ENCODE measurements around the gene TNFRSF1B.

GRCh38 chr1:12166834-12167492 lies at the start of gene TNFRSF1B:
- TF ChIP-seq, protein P1, sequence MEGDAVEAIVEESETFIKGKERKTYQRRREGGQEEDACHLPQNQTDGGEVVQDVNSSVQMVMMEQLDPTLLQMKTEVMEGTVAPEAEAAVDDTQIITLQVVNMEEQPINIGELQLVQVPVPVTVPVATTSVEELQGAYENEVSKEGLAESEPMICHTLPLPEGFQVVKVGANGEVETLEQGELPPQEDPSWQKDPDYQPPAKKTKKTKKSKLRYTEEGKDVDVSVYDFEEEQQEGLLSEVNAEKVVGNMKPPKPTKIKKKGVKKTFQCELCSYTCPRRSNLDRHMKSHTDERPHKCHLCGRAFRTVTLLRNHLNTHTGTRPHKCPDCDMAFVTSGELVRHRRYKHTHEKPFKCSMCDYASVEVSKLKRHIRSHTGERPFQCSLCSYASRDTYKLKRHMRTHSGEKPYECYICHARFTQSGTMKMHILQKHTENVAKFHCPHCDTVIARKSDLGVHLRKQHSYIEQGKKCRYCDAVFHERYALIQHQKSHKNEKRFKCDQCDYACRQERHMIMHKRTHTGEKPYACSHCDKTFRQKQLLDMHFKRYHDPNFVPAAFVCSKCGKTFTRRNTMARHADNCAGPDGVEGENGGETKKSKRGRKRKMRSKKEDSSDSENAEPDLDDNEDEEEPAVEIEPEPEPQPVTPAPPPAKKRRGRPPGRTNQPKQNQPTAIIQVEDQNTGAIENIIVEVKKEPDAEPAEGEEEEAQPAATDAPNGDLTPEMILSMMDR (conservative IDR thresholded peaks at IDR 0.05 in 1 of 2, IDR thresholded peaks at IDR 0.05 in 1 of 2; ENCODE audit: extremely low read depth in 1 of 2, insufficient read depth in 1 of 2, low read depth in 1 of 2, low read length in 2 of 2): no peak
- no peak for TF ChIP-seq EZH2 (IDR thresholded peaks at IDR 0.05; ENCODE audit: borderline replicate concordance, low read length)
